Right lobe of liver (tissue), 6 donors: ENCODE measurements around the gene EML2. TPM values are rescaled to one million over a fixed set of nuclear protein-coding genes. Genes with fewer than 3 reads are reported as not detected.

Experiments
- ATAC-seq, 4 donors: fragments of 200-7000 bp; cut with Tn5 transposase; one replicate each; pipeline ENCODE4 v1.9.1; 2020; ENCODE audit warnings: mild to moderate bottlenecking in 4 of 4, moderate library complexity in 4 of 4
- DNase-seq, 3 donors: peaks; one replicate each; pipeline ENCODE4 v3.0.0-alpha.2; 2020
- H3K27ac ChIP-seq, 3 donors: fragments of 200-600 bp; one replicate each; pipeline ENCODE4 v1.8.0; 2022
- H3K27me3 ChIP-seq, 2 donors: fragments of 200-600 bp; one replicate each; pipeline ENCODE4 v1.8.0; 2022
- H3K36me3 ChIP-seq, 4 donors: fragments of 200-600 bp; sonication (generic) in 1 of 4; one replicate each; pipeline versions ENCODE4 v1.5.1 to v1.8.0; 2017 to 2022; ENCODE audit warnings: control low read depth in 1 of 4
- H3K4me1 ChIP-seq, 4 donors: fragments of 200-600 bp; sonication (generic) in 1 of 4; one replicate each; pipeline versions ENCODE4 v1.5.1 to v1.8.0; 2017 to 2022; ENCODE audit warnings: control low read depth in 1 of 4
- H3K4me3 ChIP-seq, 3 donors: fragments of 200-600 bp; one replicate each; pipeline ENCODE4 v1.8.0; 2022
- H3K9me3 ChIP-seq, 4 donors: fragments of 200-600 bp; sonication (generic) in 1 of 4; one replicate each; pipeline versions ENCODE4 v1.5.1 to v1.8.0; 2017 to 2022; ENCODE audit warnings: control low read depth in 1 of 4
- CTCF ChIP-seq, 4 donors: fragments of 200-600 bp in 3 of 4; fragments of 450-650 bp in 1 of 4; IDR thresholded peaks; one replicate each; pipeline versions ENCODE4 v1.5.1 to v1.8.0; 2016 to 2022; ENCODE audit warnings: antibody characterized with exemption in 4 of 4, mild to moderate bottlenecking in 2 of 4
- POLR2A ChIP-seq: fragments of 450-650 bp; IDR thresholded peaks from one replicate; pipeline ENCODE4 v1.6.1; 2017; ENCODE audit warnings: antibody characterized with exemption, mild to moderate bottlenecking
- WGBS: methylation state at CpG from one replicate; pipeline ENCODE4 v1.1.6; 2018; ENCODE audit warnings: low coverage, low lambda C conversion rate; ENCODE audit not compliant: insufficient coverage; ENCODE audit errors: missing lambda C conversion rate; 5-methylcytosine and 5-hydroxymethylcytosine counted together
- intact Hi-C, 2 donors: fragments of 100-400 bp; cut with DNase I; formaldehyde crosslinking; loops; one replicate each; pipeline versions ENCODE4 v1.11.2 to v1.14.1; 2022
- total RNA-seq, 6 experiments: library from RNA; depleted of rRNA in 2 of 6; stranded (reverse); fragments of >200 nt in 2 of 6; fragmentation: NEBNext Ultra II Directional in 3 of 6; extraction: Animal tissue kit (Norgen Biotek cat#: 25700) in 3 of 6; gene quantifications; one replicate each; pipeline versions ENCODE4 v1.1.0 to v1.2.4, GENCODE V29; 2016 to 2023
- donor health status: DM: no; HTN: yes; CAD: no.
- donor health status: DM: no; HTN: no; CAD: no.
- donor health status: DM: no; HTN: no; CAD: no.
- donor health status: DM: no; HTN: yes; CAD: no.
- donor health status: DM: no; HTN: yes; CAD: no.

EML2 gene
- total RNA-seq, 6 experiments from 2014 or later: 12.6 to 19.7 (median 13.8) TPM

- WGBS: 63% methylated on average over 2 of the region's 3 CpGs
Measured at GRCh38 chr19:45655073-45655472, 15.9 kb upstream of the EML2 start.

GRCh38 chr19:45653634-45654033 lies 14.4 kb upstream of the EML2 start:
- TF ChIP-seq POLR2A: no peak
- TF ChIP-seq CTCF (IDR thresholded peaks at IDR 0.05): no peak
- DNase-seq: no peak
- H3K9me3 ChIP-seq: no peaks in the 10 kb centered on the region
- no peaks in the 10 kb centered on the region for H3K27me3 ChIP-seq
- no CpG with 5 or more reads among the region's 5 CpGs for WGBS
- H3K36me3 ChIP-seq: no peaks in the 10 kb centered on the region
- intact Hi-C loops: no loop called here
- H3K27ac ChIP-seq: no peak overlapping the region
- ATAC-seq: no peak
- H3K4me1 ChIP-seq: no peaks in the 10 kb centered on the region
- no peak overlapping the region for H3K4me3 ChIP-seq

More at GRCh38 chr19:45655073-45655472, 15.9 kb upstream of the EML2 start:
- no peaks in the 10 kb centered on the region for H3K9me3 ChIP-seq
- no peak for ATAC-seq
- no peak for TF ChIP-seq POLR2A
- no peak for TF ChIP-seq CTCF (IDR thresholded peaks at IDR 0.05)
- H3K27me3 ChIP-seq: no peaks in the 10 kb centered on the region
- no peaks in the 10 kb centered on the region for H3K36me3 ChIP-seq
- intact Hi-C loops: no loop called here
- no peaks in the 10 kb centered on the region for H3K4me1 ChIP-seq
- no peak overlapping the region for H3K4me3 ChIP-seq
- DNase-seq: no peak
- H3K27ac ChIP-seq: no peak overlapping the region

- Histone ChIP-seq H3K4me3 (no peak overlapping the region), H3K27ac (no peak overlapping the region), H3K4me1 (no peaks in the 10 kb centered on the region), H3K27me3 (peaks cover 0 to 4% of the 10 kb centered on the region in 2 donors), H3K9me3 (no peaks in the 10 kb centered on the region), H3K36me3 (no peaks in the 10 kb centered on the region)
- no peak for TF ChIP-seq POLR2A
- TF ChIP-seq CTCF (IDR thresholded peaks at IDR 0.05): no peak
- DNase-seq (no peak), ATAC-seq (no peak)
- intact Hi-C loops: no loop called here
- WGBS: 58% methylated on average over 3 of the region's 3 CpGs
Measured at GRCh38 chr19:45650722-45651121, 11.5 kb upstream of the EML2 start.

- Histone ChIP-seq H3K4me1 (peaks cover 0 to 17% (median 11%) of the 10 kb centered on the region in 4 donors), H3K4me3 (peak overlapping the region in 1 of 3 donors; percentile 2), H3K27ac (no peak overlapping the region), H3K9me3 (no peaks in the 10 kb centered on the region), H3K27me3 (peaks cover 0 to 4% of the 10 kb centered on the region in 2 donors), H3K36me3 (no peaks in the 10 kb centered on the region)
- TF ChIP-seq POLR2A (no peak), CTCF (IDR thresholded peaks at IDR 0.05) (no peak)
- DNase-seq (no peak), ATAC-seq (no peak)
- intact Hi-C loops: loop anchor here in 1 of 2 donors (10.0 kb wide), 1 partner anchor 122 kb away; no protein-coding TSS in a partner anchor
- WGBS: 9% methylated on average over 7 of the region's 9 CpGs
Measured at GRCh38 chr19:45646345-45646698, 7.1 kb upstream of the EML2 start.
